D721Med (cell line): ENCODE measurements around the gene CMC4.

Experiments used
- DNase-seq: peaks from one replicate; pipeline ENCODE4 v3.0.0; 2011; ENCODE audit warnings: low spot score; ENCODE audit not compliant: insufficient read length
- FAIRE-seq: peaks from 2 replicates; lab custom pipeline; 2011; peaks lifted over from hg19 to GRCh38; lab: Jason Lieb, UNC
- TF ChIP-seq, protein P1 (sequence below): IDR thresholded peaks from 2 replicates; pipeline ENCODE4 v1.5.1; 2012; ENCODE audit warnings: mild to moderate bottlenecking, control low read depth; ENCODE audit not compliant: insufficient read depth; ENCODE audit errors: missing control alignments

The CMC4 gene

DNA sequence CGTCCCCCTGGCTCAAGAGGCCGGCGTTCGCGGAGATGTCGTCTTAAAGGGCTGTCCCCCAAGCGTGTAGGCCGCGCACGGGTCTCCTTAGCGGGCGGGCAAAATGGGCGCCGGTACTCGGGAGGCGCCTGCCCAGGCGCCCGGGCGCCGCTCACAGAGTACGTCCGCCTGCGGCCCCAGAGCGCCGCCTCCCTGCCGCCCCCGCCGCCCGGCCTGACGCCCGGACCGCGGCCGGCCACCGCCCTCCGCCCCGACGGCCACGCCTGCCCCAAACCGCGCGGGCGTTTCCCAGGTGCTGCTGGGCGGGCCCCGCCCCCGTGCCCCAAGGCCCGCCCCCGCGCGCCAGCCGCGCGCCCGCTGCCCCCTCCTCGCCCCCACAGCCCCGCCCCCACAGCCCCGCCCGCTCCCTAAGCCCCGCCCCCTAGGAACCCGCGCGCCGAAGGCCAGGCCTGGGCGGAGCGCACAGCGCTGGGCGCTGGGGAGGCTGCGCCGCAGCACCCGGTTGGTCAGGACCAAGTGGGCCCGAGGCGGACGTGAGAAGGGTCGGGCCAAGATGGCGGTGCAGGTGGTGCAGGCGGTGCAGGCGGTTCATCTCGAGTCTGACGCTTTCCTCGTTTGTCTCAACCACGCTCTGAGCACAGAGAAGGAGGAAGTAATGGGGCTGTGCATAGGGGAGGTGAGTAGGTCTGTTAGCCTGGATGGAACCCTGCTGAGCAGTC, at the start of gene CMC4, which contains the start of the genes BRCC3 and MTCP1:
Gene CMC4 (minus strand): TSS at position 162 of the 719 bp plus-strand sequence. CDS start 7,113 bp downstream, outside the sequence.
Gene BRCC3 (plus strand): TSS at position 534 of the 719 bp plus-strand sequence. CDS start 20 bp downstream, at position 554.
Gene MTCP1 (minus strand): TSS at position 162 of the 719 bp plus-strand sequence. CDS start 5,126 bp downstream, outside the sequence.
- FAIRE-seq, result no peak
- peak; percentile 40 for DNase-seq
- TF ChIP-seq, protein P1, sequence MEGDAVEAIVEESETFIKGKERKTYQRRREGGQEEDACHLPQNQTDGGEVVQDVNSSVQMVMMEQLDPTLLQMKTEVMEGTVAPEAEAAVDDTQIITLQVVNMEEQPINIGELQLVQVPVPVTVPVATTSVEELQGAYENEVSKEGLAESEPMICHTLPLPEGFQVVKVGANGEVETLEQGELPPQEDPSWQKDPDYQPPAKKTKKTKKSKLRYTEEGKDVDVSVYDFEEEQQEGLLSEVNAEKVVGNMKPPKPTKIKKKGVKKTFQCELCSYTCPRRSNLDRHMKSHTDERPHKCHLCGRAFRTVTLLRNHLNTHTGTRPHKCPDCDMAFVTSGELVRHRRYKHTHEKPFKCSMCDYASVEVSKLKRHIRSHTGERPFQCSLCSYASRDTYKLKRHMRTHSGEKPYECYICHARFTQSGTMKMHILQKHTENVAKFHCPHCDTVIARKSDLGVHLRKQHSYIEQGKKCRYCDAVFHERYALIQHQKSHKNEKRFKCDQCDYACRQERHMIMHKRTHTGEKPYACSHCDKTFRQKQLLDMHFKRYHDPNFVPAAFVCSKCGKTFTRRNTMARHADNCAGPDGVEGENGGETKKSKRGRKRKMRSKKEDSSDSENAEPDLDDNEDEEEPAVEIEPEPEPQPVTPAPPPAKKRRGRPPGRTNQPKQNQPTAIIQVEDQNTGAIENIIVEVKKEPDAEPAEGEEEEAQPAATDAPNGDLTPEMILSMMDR, result no peak

- DNase-seq (no peak), FAIRE-seq (no peak)
- TF ChIP-seq, protein P1, result no peak
These were observed 44.4 kb upstream of the CMC4 start for GRCh38 chrX:155115174-155115819.

DNA sequence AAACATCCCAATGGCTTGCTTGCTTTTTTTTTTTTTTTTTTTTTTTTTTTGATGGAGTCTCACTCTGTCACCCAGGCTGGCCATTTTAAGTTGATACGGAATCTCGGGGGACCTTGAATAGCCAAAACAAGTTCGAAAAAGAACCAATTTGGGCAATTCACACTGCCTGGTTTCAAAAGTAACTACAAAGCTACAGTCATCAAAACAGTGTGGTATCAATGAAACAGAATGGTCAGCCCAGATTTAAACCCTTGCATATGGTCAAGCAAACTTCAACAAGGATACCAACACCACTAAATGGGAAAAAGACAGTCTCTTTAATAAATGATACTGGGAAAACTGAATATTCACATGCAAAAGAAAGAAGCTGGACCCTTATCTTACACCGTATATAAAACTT, 42.2 kb upstream of the CMC4 start:
- DNase-seq (no peak), FAIRE-seq (no peak)
- TF ChIP-seq, protein P1, result no peak

DNA sequence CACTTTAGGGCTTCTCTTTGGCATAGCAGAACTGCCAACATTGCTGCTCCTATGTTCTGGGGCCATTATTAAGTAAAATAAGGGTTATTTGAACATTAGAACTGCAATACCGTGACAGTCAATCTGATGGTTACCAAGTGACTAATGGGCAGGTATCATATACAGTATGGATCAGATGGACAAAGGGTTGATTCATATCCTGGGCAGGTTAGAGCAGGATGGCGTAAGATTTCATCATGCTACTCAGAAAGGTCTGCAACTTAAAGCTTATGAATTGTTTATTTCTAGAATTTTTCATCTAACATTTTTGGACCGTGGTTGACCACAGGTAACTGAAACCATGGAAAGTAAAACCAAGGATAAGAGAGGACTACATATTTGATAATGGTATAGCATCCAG, 41.2 kb upstream of the CMC4 start:
- DNase-seq (no peak), FAIRE-seq (no peak)
- TF ChIP-seq, protein P1, result no peak

GRCh38 chrX:155108427-155108826, 37.5 kb upstream of the CMC4 start:
- FAIRE-seq (peak; percentile 69), DNase-seq (no peak)
- TF ChIP-seq, protein P1, result no peak

GRCh38 chrX:155105919-155106318, 35.0 kb upstream of the CMC4 start:
- TF ChIP-seq, protein P1, result no peak
- FAIRE-seq (no peak), DNase-seq (no peak)

DNA sequence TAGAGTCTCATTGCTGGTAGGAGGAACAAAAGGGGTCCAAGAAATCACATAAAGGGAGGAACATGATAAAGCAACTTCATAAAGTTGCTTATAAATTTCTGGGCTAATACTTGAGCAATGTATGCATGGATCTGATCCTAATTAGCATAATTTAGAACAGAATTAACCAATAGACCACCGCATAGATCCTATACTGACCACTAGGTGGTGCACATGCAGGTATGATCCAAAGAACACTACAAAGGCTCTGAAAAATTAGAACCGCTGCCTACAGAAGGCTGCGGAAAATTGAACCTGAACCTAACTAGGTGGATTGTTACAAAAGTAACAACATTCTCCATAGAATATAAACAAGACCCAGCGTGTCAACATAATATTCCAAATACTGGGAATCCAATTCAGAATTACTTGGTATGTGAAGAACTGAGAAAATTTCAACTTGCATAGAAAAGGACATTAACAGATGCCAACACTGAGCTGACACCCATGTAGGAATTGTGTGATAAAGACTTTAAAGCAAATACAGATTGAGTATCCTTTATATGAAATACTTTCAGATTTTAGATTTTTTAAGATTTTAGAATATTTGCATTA, 23.6 kb upstream of the CMC4 start:
- TF ChIP-seq, protein P1, result peak; percentile 47
- FAIRE-seq, result peak; percentile 32
- no peak for DNase-seq
